H1 (cell line): ENCODE results near the gene PLEKHA5. TPM values are rescaled to one million over a fixed set of nuclear protein-coding genes. Genes with fewer than 3 reads are reported as not detected.

ENCODE experiments used
- CTCF ChIA-PET: fragments of 300-600 bp; sonication (Branson Sonifier 250); formaldehyde crosslinking; loops from one replicate; lab custom pipeline; 2021; ENCODE audit not compliant: partially characterized antibody; lab: Charles Lee
- POLR2A ChIA-PET: fragments of 300-600 bp; sonication (Branson Sonifier 250); formaldehyde crosslinking; loops from one replicate; lab custom pipeline; 2021; ENCODE audit warnings: inconsistent platforms; ENCODE audit not compliant: partially characterized antibody; lab: Charles Lee
- DNase-seq, 2 experiments: peaks; one replicate each; pipeline versions ENCODE4 v3.0.0 to v3.0.0-alpha.2; 2010 to 2022; ENCODE audit warnings: low spot score in 2 of 2, low read depth in 1 of 2, mixed read lengths in 1 of 2
- FAIRE-seq: peaks from 2 replicates; lab custom pipeline; 2011; peaks lifted over from hg19 to GRCh38; lab: Jason Lieb, UNC
- H2AFZ ChIP-seq: 2 replicates; pipeline ENCODE4 v1.8.1; 2012; ENCODE audit warnings: low read length, inconsistent platforms
- H2AK5ac ChIP-seq: 2 replicates; pipeline ENCODE4 v1.6.1; 2013; ENCODE audit warnings: low read depth, low read length
- H2BK120ac ChIP-seq: replicated peaks from 2 replicates; pipeline ENCODE3; 2013; ENCODE audit warnings: low read depth, low read length, inconsistent platforms
- H2BK12ac ChIP-seq: 2 replicates; pipeline ENCODE4 v1.6.1; 2013; ENCODE audit warnings: low read depth, low read length
- H2BK15ac ChIP-seq: 2 replicates; pipeline ENCODE4 v1.6.1; 2013; ENCODE audit warnings: low read length
- H2BK20ac ChIP-seq: 2 replicates; pipeline ENCODE4 v1.6.1; 2013; ENCODE audit warnings: low read length
- H2BK5ac ChIP-seq: 2 replicates; pipeline ENCODE4 v1.6.1; 2013; ENCODE audit warnings: low read depth, low read length
- H3K14ac ChIP-seq: 2 replicates; pipeline ENCODE4 v1.6.1; 2013; ENCODE audit warnings: inconsistent platforms; ENCODE audit not compliant: insufficient read length
- H3K18ac ChIP-seq: 2 replicates; pipeline ENCODE4 v1.6.1; 2013; ENCODE audit warnings: low read length; ENCODE audit errors: extremely low read depth
- H3K23ac ChIP-seq: 2 replicates; pipeline ENCODE4 v1.6.1; 2013; ENCODE audit warnings: inconsistent platforms; ENCODE audit not compliant: insufficient read length
- H3K23me2 ChIP-seq: 2 replicates; pipeline ENCODE4 v1.6.1; 2013; ENCODE audit warnings: low read depth, low read length
- H3K27ac ChIP-seq: 2 replicates; pipeline ENCODE4 v1.6.1; 2011; ENCODE audit warnings: low read depth, low read length, inconsistent platforms
- H3K27me3 ChIP-seq, 4 experiments: replicated peaks in 1 of 4; 1 replicate in 1 of 4; 2 replicates in 3 of 4; pipeline versions ENCODE4 v1.6.1 to v1.8.1; 2011 to 2013; ENCODE audit warnings: low read length in 3 of 4, mild to moderate bottlenecking in 3 of 4, inconsistent platforms in 2 of 4, mixed read lengths in 2 of 4, moderate library complexity in 1 of 4; ENCODE audit not compliant: control insufficient read depth in 3 of 4, insufficient read depth in 3 of 4; ENCODE audit errors: extremely low read depth in 1 of 4
- H3K36me3 ChIP-seq, 4 experiments: 2 replicates each; pipeline versions ENCODE4 v1.6.1 to v1.8.1; 2011 to 2013; ENCODE audit warnings: mild to moderate bottlenecking in 4 of 4, low read length in 3 of 4, moderate library complexity in 2 of 4, control low read depth in 1 of 4, inconsistent platforms in 1 of 4; ENCODE audit not compliant: insufficient read depth in 4 of 4, control insufficient read depth in 2 of 4
- H3K4ac ChIP-seq: replicated peaks from 2 replicates; pipeline ENCODE3; 2013; ENCODE audit warnings: low read length, low read depth, mixed read lengths, inconsistent platforms; ENCODE audit not compliant: insufficient read length
- H3K4me1 ChIP-seq, 4 experiments: replicated peaks in 1 of 4; 1 replicate in 1 of 4; 2 replicates in 3 of 4; pipeline versions ENCODE4 v1.6.1 to v1.8.1; 2011 to 2013; ENCODE audit warnings: low read length in 3 of 4, inconsistent platforms in 2 of 4, mixed read lengths in 1 of 4; ENCODE audit not compliant: insufficient read depth in 4 of 4, control insufficient read depth in 3 of 4
- H3K4me2 ChIP-seq, 2 experiments: 2 replicates each; pipeline versions ENCODE4 v1.6.1 to v1.8.1; 2011 to 2013; ENCODE audit warnings: low read depth in 2 of 2, low read length in 2 of 2, control low read depth in 1 of 2, inconsistent platforms in 1 of 2, mild to moderate bottlenecking in 1 of 2; ENCODE audit not compliant: insufficient read depth in 1 of 2
- H3K4me3 ChIP-seq, 4 experiments: fragments of 200-600, 300-600 bp in 1 of 4; sonication (generic), shearing (Covaris generic), sonication (Bioruptor Twin) in 1 of 4; 2 replicates each; pipeline versions ENCODE4 v1.5.1 to v1.8.1; 2011 to 2016; ENCODE audit warnings: low read length in 4 of 4, low read depth in 3 of 4, control low read depth in 2 of 4, inconsistent platforms in 2 of 4, mild to moderate bottlenecking in 2 of 4, mixed read lengths in 1 of 4, moderate library complexity in 1 of 4; ENCODE audit not compliant: insufficient read depth in 2 of 4; ENCODE audit errors: extremely low read depth in 1 of 4
- H3K56ac ChIP-seq: replicated peaks from 2 replicates; pipeline ENCODE3; 2013; ENCODE audit warnings: low read depth, mild to moderate bottlenecking, mixed read lengths, low read length, inconsistent platforms; ENCODE audit not compliant: insufficient read length
- H3K79me1 ChIP-seq: 2 replicates; pipeline ENCODE4 v1.6.1; 2013; ENCODE audit warnings: low read depth, low read length, control low read depth
- H3K79me2 ChIP-seq, 2 experiments: 2 replicates each; pipeline versions ENCODE4 v1.6.1 to v1.8.1; 2012 to 2013; ENCODE audit warnings: low read length in 2 of 2, mild to moderate bottlenecking in 2 of 2, inconsistent platforms in 1 of 2; ENCODE audit not compliant: insufficient read depth in 2 of 2, control insufficient read depth in 1 of 2
- H3K9ac ChIP-seq, 4 experiments: replicated peaks in 1 of 4; 1 replicate in 1 of 4; 2 replicates in 3 of 4; pipeline versions ENCODE4 v1.6.1 to v1.8.1; 2011 to 2013; ENCODE audit warnings: low read depth in 3 of 4, low read length in 3 of 4, control low read depth in 2 of 4, mild to moderate bottlenecking in 2 of 4, moderate library complexity in 2 of 4, inconsistent platforms in 1 of 4; ENCODE audit errors: extremely low read depth in 1 of 4
- H3K9me3 ChIP-seq, 2 experiments: 2 replicates each; pipeline versions ENCODE4 v1.6.1 to v1.8.1; 2012 to 2013; ENCODE audit warnings: mild to moderate bottlenecking in 2 of 2, moderate library complexity in 2 of 2, control low read depth in 1 of 2, inconsistent platforms in 1 of 2, low read depth in 1 of 2, low read length in 1 of 2, mixed read lengths in 1 of 2; ENCODE audit not compliant: insufficient read depth in 2 of 2
- H4K20me1 ChIP-seq, 2 experiments: replicated peaks in 1 of 2; 2 replicates each; pipeline versions ENCODE3 to v1.8.1; 2011 to 2013; ENCODE audit warnings: inconsistent platforms in 2 of 2, low read length in 2 of 2, mild to moderate bottlenecking in 1 of 2; ENCODE audit not compliant: insufficient read depth in 2 of 2, control insufficient read depth in 1 of 2
- H4K5ac ChIP-seq: 2 replicates; pipeline ENCODE4 v1.6.1; 2013; ENCODE audit warnings: low read length, low read depth, mixed read lengths, inconsistent platforms; ENCODE audit not compliant: insufficient read length
- H4K8ac ChIP-seq: 2 replicates; pipeline ENCODE4 v1.8.0; 2013; ENCODE audit warnings: mild to moderate bottlenecking, moderate library complexity, low read length, inconsistent platforms; ENCODE audit not compliant: insufficient read depth; ENCODE audit errors: extremely low read depth
- H4K91ac ChIP-seq: replicated peaks from 2 replicates; pipeline ENCODE3; 2013; ENCODE audit warnings: low read length, mixed read lengths, inconsistent platforms; ENCODE audit not compliant: insufficient read length
- BCL11A ChIP-seq, 2 experiments: IDR thresholded peaks; one replicate each; pipeline ENCODE4 v1.6.1; 2011; ENCODE audit warnings: low read depth in 2 of 2, low read length in 2 of 2, mild to moderate bottlenecking in 2 of 2
- CEBPB ChIP-seq: IDR thresholded peaks from 2 replicates; pipeline ENCODE4 v1.6.1; 2012; ENCODE audit warnings: low read depth, low read length
- CTBP2 ChIP-seq: IDR thresholded peaks from 2 replicates; pipeline ENCODE4 v1.7.0; 2011; ENCODE audit warnings: borderline replicate concordance, mild to moderate bottlenecking, moderate library complexity, mixed read lengths, low read length; ENCODE audit not compliant: insufficient read depth, insufficient read length
- FOSL1 ChIP-seq: IDR thresholded peaks from 2 replicates; pipeline ENCODE4 v1.6.1; 2011; ENCODE audit warnings: mild to moderate bottlenecking, low read depth, low read length, moderate library complexity; ENCODE audit not compliant: insufficient read depth
- POLR2A ChIP-seq, 2 experiments: IDR thresholded peaks; 1 replicate in 1 of 2; 2 replicates in 1 of 2; pipeline ENCODE4 v1.6.1; 2011; ENCODE audit warnings: low read depth in 2 of 2, low read length in 2 of 2, mild to moderate bottlenecking in 2 of 2; ENCODE audit errors: control extremely low read depth in 1 of 2
- RNF2 ChIP-seq: fragments of 200-900, 300-1000 bp; sonication (generic); IDR thresholded peaks from 2 replicates; pipeline ENCODE4 v1.7.1; 2016; ENCODE audit warnings: borderline replicate concordance, low read depth, mild to moderate bottlenecking, antibody characterized with exemption, low read length; ENCODE audit not compliant: poor library complexity, severe bottlenecking; ENCODE audit errors: missing control alignments
- WGBS, 2 experiments: shearing (Covaris generic) in 1 of 2; methylation state at CpG; one replicate each; pipeline versions ENCODE4 v1.1.6 to v1.1.7; 2013 to 2015; ENCODE audit warnings: low lambda C conversion rate in 2 of 2, mixed read lengths in 2 of 2, inconsistent platforms in 1 of 2, low coverage in 1 of 2, missing lambda C conversion rate in 1 of 2; ENCODE audit not compliant: insufficient replicate concordance in 2 of 2, insufficient coverage in 1 of 2, insufficient read length in 1 of 2; ENCODE audit errors: extremely low coverage in 1 of 2, missing lambda C conversion rate in 1 of 2; 5-methylcytosine and 5-hydroxymethylcytosine counted together
- polyA plus RNA-seq, 7 experiments: library from polyadenylated mRNA; depleted of rRNA in 3 of 7; stranded (reverse) in 5 of 7; unstranded in 2 of 7; fragments of >200 nt in 5 of 7; fragments of 200-250 nt in 2 of 7; gene quantifications; 1 replicate in 5 of 7; 2 replicates in 1 of 7; 4 replicates in 1 of 7; pipeline versions ENCODE4 v1.2.1 to v1.2.3, GENCODE V29; 2011 to 2013; ENCODE audit warnings: missing spikeins in 2 of 7, mixed read lengths in 2 of 7
- total RNA-seq: library from RNA; stranded (reverse); fragmentation: NEBNext Ultra II Directional; extraction: Animal tissue kit (Norgen Biotek cat#: 25700); gene quantifications from 2 replicates; pipeline ENCODE4 v1.2.1, GENCODE V29; 2021
- TF ChIP-seq, protein P1 (sequence below): IDR thresholded peaks from 2 replicates; pipeline ENCODE4 v1.6.1; 2012; ENCODE audit warnings: inconsistent platforms

The PLEKHA5 gene
- total and polyA plus RNA-seq, 2 of the 8 experiments (the other 6 are each of a cell fraction or from before 2014, with no cell fraction given): 17.2 to 66.1 TPM

DNA sequence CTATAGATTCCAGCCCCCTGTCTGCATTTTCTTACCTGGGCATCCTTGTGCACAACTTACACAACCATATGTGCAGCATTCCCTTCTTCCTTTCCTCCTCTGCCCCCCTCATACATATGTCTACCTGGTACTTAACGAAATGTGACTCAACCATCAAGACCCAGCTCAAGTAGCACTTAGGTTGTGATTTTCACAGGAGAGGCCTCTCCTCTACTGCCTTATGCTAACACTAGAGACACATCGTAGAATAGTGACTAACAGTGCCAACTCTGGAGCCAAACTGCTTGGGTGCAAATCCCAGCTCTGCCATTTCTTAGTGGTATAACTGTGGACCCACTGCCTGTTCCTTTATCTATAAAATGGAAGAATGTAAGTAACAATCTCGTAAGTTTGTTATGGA is 24.1 kb upstream of the PLEKHA5 start:
- H3K27me3 ChIP-seq: no peaks in the 10 kb centered on the region
- FAIRE-seq: no peak
- CTCF ChIA-PET: interaction anchor here (0.6 to 1.6 kb wide), 2 partner anchors 12 to 232 kb away, joined by 3 to 4 read pairs; no protein-coding TSS in a partner anchor

More for the DNA sequence above, 24.1 kb upstream of the PLEKHA5 start:
- Histone ChIP-seq H4K20me1 (no peaks in the 10 kb centered on the region), H3K9ac (no peak overlapping the region), H3K23ac (no peak overlapping the region), H4K91ac (no peak overlapping the region), H3K18ac (no peak overlapping the region), H3K14ac (no peak overlapping the region), H2AFZ (no peak overlapping the region; the same call in 1 of the 2 replicates), H3K27ac (no peak overlapping the region), H4K5ac (no peak overlapping the region), H2AK5ac (no peak overlapping the region), H2BK120ac (no peak overlapping the region), H3K36me3 (no peaks in the 10 kb centered on the region), H3K4ac (no peak overlapping the region), H3K23me2 (no peaks in the 10 kb centered on the region), H3K9me3 (no peaks in the 10 kb centered on the region), H4K8ac (no peak overlapping the region), H3K4me2 (no peak overlapping the region), H3K56ac (no peak overlapping the region), H2BK12ac (no peak overlapping the region), H2BK15ac (no peak overlapping the region), H3K79me2 (no peaks in the 10 kb centered on the region), H2BK20ac (no peak overlapping the region), H3K4me1 (no peaks in the 10 kb centered on the region), H3K79me1 (no peaks in the 10 kb centered on the region), H2BK5ac (no peak overlapping the region), H3K4me3 (no peak overlapping the region)
- POLR2A ChIA-PET: no interaction called here
- 86% methylated on average over 3 of the region's 3 CpGs; no CpG with 5 or more reads in 1 of the 2 experiments for WGBS, 2 experiments
- DNase-seq: no peak
- no peak for TF ChIP-seq POLR2A (IDR thresholded peaks at IDR 0.05; ENCODE audit: control extremely low read depth in 1 of 2, low read depth in 2 of 2, low read length in 2 of 2)
- TF ChIP-seq CTBP2: no peak
- TF ChIP-seq, protein P1, sequence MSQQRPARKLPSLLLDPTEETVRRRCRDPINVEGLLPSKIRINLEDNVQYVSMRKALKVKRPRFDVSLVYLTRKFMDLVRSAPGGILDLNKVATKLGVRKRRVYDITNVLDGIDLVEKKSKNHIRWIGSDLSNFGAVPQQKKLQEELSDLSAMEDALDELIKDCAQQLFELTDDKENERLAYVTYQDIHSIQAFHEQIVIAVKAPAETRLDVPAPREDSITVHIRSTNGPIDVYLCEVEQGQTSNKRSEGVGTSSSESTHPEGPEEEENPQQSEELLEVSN: no peak
- no peak for TF ChIP-seq CEBPB
- no peak for TF ChIP-seq FOSL1
- no peak for TF ChIP-seq RNF2
- TF ChIP-seq BCL11A (IDR thresholded peaks at IDR 0.05; ENCODE audit: low read depth in 2 of 2, low read length in 2 of 2): no peak
